Inflammatory macrophage (primary cell): ENCODE measurements around the gene RASAL2.
A peak's percentile ranks its signal among the peaks of the same experiment; 100 is the strongest.
"Not testable (repeated sequence)": the region's sequence is repeated elsewhere in the genome, so short reads cannot be mapped to it uniquely, and the experiment has no call there.

Experiments used
- DNase-seq, 2 donors: peaks; one replicate each; pipeline ENCODE4 v3.0.0-alpha.2; 2020 to 2022

RASAL2 gene

DNA sequence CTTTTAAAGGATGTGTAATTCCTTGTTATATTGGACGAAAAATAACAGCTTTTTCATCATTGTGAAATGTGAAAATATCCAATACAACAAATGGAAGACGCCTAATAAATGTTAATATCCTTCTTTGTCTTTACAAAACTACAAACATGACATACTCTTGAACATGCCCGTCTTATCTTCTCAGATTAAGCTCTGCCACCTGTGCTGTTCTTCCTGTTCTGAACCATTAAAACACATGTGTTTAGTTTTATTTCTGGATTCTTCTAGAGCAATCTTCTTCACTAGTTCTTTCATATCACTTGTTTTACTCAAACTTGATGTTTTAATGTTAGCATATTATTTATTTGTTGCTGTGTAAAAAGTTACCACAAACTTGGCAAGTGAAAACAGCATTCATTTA is 255.9 kb downstream of the RASAL2 start:
- DNase-seq = no peak

DNA sequence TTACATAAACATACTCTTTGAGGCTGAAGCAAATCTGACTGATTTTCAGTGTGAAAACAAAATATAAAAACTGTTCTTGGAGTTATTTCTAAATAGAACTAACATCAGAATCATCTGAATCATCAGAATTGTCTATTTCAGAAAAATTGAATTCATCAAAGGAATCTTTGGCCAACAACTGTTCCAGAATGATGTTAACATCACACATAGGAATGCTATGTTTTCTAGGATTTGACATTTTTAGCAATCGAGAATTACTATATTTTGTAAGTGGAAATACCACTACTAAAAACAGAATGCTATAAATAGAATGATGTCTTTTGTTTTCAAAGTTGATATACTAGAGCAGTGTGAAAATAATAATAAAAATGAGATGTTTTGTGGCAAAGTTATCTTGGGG is 258.0 kb downstream of the RASAL2 start:
- DNase-seq = not testable (repeated sequence)

DNA sequence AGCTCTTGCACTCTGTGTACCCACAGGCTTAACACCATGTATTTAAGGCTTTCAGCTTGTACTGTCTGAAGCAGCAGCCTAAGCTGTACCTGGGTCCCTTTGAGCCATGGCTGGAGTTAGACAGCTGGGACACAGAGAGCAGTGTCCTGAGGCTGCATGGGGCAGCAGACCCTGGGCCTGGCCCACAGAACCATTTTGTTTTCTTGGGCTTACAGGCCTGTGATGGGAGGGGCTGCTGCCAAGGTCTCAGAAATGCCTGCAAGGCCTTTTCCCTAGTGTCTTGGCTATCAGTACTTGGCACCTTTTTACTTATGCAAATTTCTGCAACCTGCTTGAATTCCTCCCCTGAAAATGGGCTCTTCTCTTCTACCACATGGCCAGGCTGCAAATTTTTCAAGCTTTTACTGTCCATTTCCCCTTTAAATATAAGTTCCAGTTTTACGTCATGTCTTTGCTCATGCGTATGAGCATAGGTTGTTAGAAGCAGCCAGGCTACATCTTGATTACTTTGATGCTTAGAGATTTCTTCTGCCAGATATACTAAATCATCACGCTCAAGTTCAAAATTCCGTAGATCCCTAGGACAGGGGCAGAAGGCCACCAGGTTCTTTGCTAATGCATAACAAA is 259.0 kb downstream of the RASAL2 start:
- DNase-seq = no peak

GRCh38 chr1:178353524-178353923 is 259.6 kb downstream of the RASAL2 start:
- DNase-seq = no peak

DNA sequence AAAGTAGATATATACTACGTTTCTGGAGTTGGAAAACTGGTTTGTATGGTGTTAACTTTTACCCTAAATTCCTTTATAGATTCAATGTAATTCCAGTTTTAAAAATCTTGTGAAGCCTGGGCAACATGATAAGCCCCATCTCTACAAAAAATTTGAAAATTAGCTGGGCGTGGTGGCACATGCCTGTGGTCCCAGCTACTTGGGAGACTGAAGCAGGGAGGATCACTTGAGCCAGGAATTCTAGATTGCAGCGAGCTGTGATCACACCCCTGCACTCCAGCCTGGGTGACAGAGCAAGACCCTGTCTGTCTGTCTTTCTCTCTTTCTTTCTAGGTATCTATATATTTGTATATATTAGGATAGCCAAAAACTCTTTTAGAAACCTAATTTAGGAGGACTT is 260.9 kb downstream of the RASAL2 start:
- no peak for DNase-seq

GRCh38 chr1:178356299-178356698 is 262.4 kb downstream of the RASAL2 start:
- DNase-seq = no peak

GRCh38 chr1:178358456-178358855 is 264.6 kb downstream of the RASAL2 start:
- DNase-seq = no peak

- DNase-seq = no peak
Observed at GRCh38 chr1:178360421-178360820, 266.5 kb downstream of the RASAL2 start.

DNA sequence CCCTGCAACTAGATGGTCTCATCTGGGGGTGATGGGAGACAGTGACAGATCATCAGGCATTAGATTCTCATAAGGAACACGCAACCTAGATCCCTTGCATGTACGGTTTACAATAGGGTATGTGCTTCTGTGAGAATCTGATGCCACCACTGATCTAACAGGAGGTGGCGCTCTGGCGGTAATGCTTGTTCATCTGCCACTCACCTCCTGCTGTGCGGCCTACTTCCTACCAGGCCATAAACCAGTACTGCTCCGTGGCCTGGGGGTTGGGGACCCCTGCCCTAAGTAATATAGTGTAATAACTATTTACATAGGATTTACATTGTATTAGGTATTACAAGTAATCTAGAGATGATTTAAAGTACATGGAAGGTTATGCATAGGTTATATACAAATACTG is 267.9 kb downstream of the RASAL2 start:
- no peak for DNase-seq

DNA sequence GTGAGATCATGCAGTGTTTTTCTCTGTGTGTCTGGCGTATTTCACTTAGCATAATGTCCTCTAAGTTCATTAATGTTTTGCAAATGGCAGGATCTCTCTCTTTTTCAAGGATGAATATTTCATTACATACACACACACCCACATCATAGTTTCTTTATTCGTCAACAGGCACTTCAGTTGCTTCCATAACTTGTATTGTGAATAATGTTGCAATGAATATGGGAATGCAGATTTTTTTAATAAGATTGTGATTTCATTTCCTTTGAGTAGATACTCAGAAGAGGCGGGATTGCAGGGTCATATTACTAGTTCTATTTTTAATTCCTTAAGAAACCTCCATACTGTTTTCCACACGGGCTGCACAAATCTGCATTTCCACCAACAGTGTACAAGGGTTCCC is 268.8 kb downstream of the RASAL2 start:
- no peak for DNase-seq

DNA sequence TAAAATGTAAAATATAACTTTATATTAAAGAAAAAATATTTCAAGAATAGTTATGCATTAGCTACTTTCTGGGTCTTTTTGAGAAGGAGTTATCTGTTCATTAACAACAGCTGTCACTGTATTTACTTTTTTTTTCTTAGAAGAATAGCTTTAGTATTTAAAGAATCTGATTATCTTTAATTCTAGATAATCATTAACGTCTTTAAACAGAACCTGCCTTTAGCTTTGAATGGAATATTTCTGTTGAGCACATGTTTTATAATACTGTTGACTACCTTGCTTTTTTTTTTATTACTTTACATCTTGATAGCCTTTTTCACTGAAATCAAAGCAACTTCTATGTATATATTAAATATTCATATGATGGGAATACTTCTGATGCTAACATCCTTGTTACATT is 270.9 kb downstream of the RASAL2 start:
- DNase-seq = no peak

DNA sequence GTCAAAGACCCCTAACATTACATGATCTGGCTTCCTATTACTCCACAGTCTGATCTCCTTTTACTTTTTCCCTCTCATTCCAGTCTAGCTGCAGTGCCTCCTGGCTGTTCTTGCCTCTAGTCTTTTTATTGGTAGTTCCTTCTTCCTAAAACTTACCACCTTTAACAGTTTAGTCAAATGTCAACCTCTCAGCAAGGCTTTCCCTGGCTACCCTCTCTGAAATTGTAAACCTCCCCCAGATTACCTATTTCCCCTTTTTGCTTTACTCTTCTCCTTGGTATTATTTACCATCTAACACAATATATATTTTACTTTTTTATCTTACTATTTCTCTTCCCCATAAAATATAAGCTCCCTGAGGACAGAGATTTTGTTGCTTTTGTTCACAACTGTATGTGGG is 273.2 kb downstream of the RASAL2 start:
- no peak for DNase-seq

GRCh38 chr1:178368208-178368607 is 274.3 kb downstream of the RASAL2 start:
- no peak for DNase-seq

DNA sequence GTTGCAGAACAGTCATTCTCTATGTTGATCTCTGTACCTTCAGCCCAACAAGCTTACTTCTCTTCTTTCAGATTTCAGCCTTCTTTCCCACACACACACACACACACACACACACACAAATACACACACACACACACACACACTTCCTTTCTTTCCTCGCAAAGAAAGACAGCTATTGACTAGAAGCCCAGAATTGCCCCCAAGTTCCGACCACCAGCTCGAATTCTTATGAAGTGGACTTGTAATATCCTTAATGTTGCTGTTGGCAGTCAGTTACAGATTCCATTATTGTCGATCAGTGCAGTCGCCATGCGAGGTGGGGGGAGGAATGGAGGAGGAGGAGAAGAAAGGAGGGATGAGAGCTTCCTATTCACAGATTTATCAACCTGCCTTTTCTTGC is 277.3 kb downstream of the RASAL2 start:
- no peak for DNase-seq

DNA sequence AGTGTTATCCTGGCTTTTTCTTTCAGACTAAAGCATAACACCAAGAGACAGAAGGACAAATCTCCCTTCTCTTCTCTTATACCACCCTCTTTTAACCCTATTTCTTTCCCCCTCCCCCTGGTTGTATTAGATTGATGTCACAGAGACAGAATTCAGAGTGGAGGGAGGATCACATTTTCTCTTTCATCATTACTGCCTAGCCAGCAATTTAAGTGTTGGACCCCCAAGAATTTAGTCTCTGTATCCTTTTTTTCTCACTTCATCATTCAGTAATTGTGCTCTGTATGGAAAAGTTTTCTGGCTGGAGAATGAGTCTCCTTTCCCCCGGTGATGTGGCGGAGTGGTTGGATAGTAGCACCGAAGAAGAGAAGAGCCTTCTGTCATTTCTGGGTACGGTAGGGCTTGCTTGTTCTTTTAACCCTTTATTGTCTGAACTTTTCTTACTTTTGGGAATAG is 278.1 kb downstream of the RASAL2 start:
- DNase-seq = no peak

GRCh38 chr1:178374016-178374415 is 280.1 kb downstream of the RASAL2 start:
- peak; percentile 13 to 32 for DNase-seq

DNA sequence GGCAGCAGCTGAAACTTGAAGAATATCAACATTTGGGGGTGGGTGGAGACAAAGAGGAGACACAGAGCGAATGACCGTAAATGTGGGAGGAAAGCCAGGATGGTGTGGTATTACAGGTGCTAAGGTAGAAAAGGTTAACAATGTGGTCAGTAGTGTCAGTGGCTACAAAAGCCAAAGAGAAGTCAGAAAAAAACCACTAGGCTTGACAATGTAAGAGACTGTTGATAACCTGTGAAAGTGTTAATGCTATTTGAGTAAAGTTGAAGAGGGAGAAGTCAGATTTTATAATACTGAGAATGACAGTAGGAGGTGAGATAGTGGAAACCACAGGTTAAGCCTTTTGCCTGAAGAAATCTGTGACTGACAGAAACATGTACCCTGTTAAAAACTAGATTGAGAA is 282.1 kb downstream of the RASAL2 start:
- DNase-seq = no peak

- DNase-seq = no peak
Observed at GRCh38 chr1:178379807-178380206, 285.9 kb downstream of the RASAL2 start.

GRCh38 chr1:178382372-178382771 is 288.5 kb downstream of the RASAL2 start:
- DNase-seq = no peak

GRCh38 chr1:178385662-178386061 is 291.8 kb downstream of the RASAL2 start:
- no peak for DNase-seq

GRCh38 chr1:178388418-178389145 is 294.7 kb downstream of the RASAL2 start:
- DNase-seq = no peak

DNA sequence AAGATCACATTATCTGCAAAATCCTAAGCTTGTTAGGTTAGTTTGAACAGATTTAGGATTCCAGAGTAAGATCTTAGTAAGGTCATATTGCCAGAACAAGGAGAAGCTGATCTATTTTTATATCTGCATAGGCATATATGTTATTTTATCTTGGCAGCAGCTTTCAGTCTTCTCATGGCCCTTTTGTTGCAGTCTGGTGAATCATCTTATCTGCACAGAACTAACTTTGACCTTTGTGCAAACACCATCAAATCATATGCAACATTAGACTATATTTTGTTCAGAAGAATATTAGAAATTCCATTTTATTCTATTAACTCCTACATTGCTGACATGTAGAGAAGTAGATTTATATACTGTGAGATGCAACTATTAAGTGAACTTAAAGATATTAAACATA is 295.5 kb downstream of the RASAL2 start:
- no peak for DNase-seq

GRCh38 chr1:178390280-178390679 is 296.4 kb downstream of the RASAL2 start:
- not testable (repeated sequence) for DNase-seq

DNA sequence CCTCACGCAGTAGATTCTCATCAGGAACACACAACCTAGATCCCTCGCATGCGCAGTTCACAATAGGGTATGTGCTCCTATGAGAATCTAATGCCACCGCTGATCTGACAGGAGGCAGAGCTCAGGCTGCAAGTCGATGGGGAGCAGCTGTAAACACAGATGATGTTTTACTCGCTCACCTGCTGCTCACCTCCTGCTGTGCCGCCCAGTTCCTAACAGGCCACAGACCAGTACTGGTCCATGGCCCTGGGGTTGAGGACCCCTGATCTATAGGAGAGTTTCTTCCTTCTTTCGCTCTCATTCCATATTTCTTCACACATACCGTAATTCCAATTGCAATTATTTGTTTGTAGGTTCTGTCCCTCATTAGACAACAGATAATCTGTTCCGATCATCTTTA is 299.5 kb downstream of the RASAL2 start:
- no peak for DNase-seq

DNA sequence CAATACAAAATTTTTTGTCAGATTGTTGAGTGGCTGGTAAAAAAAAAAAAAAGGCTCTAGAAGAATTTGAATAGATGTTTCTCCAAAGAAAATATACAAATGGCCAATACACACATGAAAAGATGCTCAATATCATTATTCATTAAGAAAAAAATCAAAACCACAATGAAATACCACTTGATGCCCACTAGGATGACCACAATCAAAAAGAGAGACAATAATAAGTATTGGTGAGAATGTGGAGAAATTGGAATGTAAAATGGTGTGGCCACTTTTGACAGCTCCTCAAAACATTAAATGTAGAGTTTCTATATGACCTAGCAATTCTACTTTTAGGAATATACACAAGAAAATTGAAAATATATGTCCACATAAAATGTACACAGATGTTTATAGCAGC is 302.9 kb downstream of the RASAL2 start:
- DNase-seq = no peak
